Esophagus muscularis mucosa (tissue), 3 donors: ENCODE results near the gene FCAMR.

Experiments used
- POLR2A ChIP-seq: fragments of 450-650 bp; IDR thresholded peaks from one replicate; pipeline ENCODE4 v1.6.1; 2017; ENCODE audit warnings: antibody characterized with exemption, moderate library complexity, mild to moderate bottlenecking, low read depth
- POLR2AphosphoS5 ChIP-seq, 2 donors: sonication (generic); formaldehyde crosslinking; IDR thresholded peaks; one replicate each; pipeline ENCODE4 v1.6.1; 2017; ENCODE audit warnings: antibody characterized with exemption in 2 of 2
- TF ChIP-seq, protein P1 (sequence below), 3 experiments: fragments of 200-600 bp in 2 of 3; fragments of 450-650 bp in 1 of 3; sonication (generic) in 2 of 3; IDR thresholded peaks; one replicate each; pipeline ENCODE4 v1.5.1; 2017 to 2019; ENCODE audit warnings: antibody characterized with exemption in 3 of 3, mild to moderate bottlenecking in 2 of 3, moderate library complexity in 1 of 3

DNA sequence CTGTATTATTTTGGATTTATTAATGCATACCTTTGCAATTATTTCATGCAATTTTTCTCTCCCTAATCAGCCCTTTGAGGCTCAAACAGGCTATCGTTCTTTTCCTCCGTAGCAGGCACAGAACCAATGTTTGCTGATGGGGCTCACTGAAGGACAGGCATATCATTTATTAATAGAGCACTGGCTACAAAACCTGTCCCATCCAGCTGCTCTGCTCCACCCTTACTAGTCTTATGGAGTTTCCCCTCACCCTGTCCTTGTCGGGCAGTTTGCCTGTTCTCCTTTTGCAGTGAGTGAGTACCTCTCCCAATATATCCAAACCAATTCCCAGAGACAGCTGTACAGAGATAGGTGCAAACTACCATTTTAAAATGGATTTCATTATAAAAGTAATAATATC, 16.6 kb upstream of the FCAMR start:
- TF ChIP-seq POLR2A (no peak), POLR2AphosphoS5 (IDR thresholded peaks at IDR 0.05) (no peak)
- TF ChIP-seq, protein P1, sequence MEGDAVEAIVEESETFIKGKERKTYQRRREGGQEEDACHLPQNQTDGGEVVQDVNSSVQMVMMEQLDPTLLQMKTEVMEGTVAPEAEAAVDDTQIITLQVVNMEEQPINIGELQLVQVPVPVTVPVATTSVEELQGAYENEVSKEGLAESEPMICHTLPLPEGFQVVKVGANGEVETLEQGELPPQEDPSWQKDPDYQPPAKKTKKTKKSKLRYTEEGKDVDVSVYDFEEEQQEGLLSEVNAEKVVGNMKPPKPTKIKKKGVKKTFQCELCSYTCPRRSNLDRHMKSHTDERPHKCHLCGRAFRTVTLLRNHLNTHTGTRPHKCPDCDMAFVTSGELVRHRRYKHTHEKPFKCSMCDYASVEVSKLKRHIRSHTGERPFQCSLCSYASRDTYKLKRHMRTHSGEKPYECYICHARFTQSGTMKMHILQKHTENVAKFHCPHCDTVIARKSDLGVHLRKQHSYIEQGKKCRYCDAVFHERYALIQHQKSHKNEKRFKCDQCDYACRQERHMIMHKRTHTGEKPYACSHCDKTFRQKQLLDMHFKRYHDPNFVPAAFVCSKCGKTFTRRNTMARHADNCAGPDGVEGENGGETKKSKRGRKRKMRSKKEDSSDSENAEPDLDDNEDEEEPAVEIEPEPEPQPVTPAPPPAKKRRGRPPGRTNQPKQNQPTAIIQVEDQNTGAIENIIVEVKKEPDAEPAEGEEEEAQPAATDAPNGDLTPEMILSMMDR (IDR thresholded peaks at IDR 0.05): no peak
